Cerebellar cortex (tissue), 1 donor: Measurements from ENCODE around the gene RAB27B.

ENCODE experiments used
- DNase-seq: peaks from one replicate; pipeline ENCODE4 v3.0.0-alpha.2; 2015; ENCODE audit warnings: low spot score

Gene RAB27B

GRCh38 chr18:54911551-54911950 is 83.3 kb downstream of the RAB27B start:
- no peak for DNase-seq

DNA sequence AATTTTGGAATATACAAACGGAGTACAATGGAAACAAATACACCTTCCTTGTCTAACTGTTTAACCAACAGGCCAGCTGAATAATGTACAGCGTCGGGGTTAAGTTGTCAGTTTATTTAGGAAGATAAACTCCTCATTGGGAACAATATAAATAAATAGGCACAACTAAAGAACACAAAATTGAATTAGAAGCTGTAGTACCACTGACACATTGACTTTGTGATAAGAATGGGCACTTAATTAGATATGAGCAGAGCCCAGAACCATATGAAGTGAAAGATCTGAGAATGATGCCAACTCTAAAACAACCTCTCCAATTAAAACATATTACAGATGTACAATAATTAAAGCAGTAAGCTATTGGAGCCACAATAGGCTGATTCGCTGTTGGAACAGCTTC is 86.5 kb downstream of the RAB27B start:
- no peak for DNase-seq

GRCh38 chr18:54916507-54916906 is 88.2 kb downstream of the RAB27B start:
- DNase-seq: no peak

GRCh38 chr18:54918060-54918459 is 89.8 kb downstream of the RAB27B start:
- no peak for DNase-seq

- no peak for DNase-seq
Observed at GRCh38 chr18:54919412-54919811, 91.1 kb downstream of the RAB27B start.

GRCh38 chr18:54923339-54923956 is 95.2 kb downstream of the RAB27B start:
- no peak for DNase-seq

DNA sequence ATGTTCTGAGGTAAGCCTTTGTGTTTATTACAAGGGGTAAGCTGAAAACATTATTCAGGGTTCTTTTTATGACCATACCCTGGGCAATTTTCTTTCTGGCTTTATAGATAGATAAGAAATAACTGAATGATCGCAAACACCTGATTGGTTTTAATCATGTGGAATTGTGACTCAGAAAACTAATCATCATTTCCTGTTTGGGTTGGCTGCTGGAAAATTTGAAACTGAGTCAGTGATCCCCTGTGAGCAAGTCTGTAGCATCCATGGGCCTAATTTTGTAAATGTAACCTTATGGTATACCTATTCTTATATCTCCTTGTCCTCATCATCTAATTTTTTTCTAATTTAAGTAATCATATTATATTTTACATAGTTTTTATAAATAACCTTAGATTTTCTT is 96.7 kb downstream of the RAB27B start:
- no peak for DNase-seq

- DNase-seq: no peak
Observed at GRCh38 chr18:54926593-54927325, 98.5 kb downstream of the RAB27B start.

GRCh38 chr18:54928236-54928635 is 100.0 kb downstream of the RAB27B start:
- no peak for DNase-seq

- DNase-seq: no peak
Observed at GRCh38 chr18:54931152-54931551, 102.9 kb downstream of the RAB27B start.

DNA sequence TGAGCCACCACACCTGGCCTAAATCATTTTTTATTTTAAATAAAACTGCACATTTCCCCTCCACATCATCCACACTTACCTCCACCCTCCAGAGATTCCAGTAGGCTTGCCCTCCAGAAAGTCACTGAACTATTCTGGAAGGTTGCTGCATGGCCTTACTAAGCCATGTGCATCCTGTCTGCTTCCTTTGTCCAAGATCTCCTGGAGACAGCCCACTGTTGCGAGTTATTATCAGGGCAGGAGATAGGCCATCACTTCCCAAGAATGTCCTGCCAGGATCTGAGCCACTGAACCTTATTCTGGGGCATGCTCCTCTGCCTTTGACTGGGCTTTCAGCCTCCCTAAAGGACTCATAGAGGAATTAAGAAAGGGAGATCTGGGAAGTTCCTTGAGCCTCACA is 104.2 kb downstream of the RAB27B start:
- no peak for DNase-seq

DNA sequence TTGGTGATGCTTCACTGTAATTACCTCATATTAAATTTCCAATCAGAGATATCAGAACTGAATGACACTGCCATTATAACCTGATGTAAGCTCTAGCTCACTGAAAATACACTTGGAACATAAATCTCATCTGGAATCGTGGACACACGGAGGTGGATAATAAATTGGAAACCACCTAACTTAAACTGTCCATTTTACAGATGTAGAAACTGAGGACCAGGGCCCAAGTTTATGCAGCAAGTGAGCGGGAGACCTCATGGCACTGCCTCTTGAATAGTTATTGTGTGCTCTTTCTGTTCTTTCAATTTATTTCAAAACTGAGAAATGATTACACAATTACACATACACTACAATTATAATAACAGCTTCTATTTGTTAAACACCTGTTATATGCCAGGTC is 110.2 kb downstream of the RAB27B start:
- DNase-seq: no peak

- DNase-seq: no peak
Observed at GRCh38 chr18:54939361-54939917, 111.2 kb downstream of the RAB27B start.

DNA sequence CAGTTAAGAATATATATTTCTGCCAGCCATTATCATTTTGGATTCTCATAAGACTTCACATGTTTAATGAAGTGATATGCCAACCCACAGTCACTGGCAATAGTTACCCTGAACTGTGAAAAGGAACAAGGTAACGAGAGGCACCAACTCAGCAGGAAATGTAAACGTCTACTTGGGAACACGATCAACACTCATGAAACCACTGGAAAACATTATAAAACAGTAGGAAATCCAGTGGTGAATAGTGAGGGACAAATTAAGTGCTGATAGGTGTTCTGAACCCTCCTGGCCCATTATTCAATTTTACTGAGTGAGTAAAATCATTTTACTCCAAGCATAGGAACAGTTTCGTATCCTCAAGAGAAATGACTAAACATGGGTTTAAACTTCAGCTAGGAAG is 113.9 kb downstream of the RAB27B start:
- no peak for DNase-seq

GRCh38 chr18:54942569-54942968 is 114.3 kb downstream of the RAB27B start:
- no peak for DNase-seq
